Measurements from ENCODE around the gene MTMR2.

Gene MTMR2

GRCh38 chr11:95920460-95921105 is 3.3 kb downstream of the MTMR2 start:
- no peak overlapping the region for H3K9ac ChIP-seq (ENCODE audit: low read depth, low read length, poor library complexity)
- H3K79me1 ChIP-seq (ENCODE audit: low read depth, low read length) = no peaks in the 10 kb centered on the region
- no peak overlapping the region for H3K18ac ChIP-seq (ENCODE audit: low read length)
- H4K8ac ChIP-seq (ENCODE audit: low read depth, low read length) = no peak overlapping the region
- peaks cover 0 to 2% of the 10 kb centered on the region in 2 donors for H3K36me3 ChIP-seq (replicated peaks in 1 of 2; ENCODE audit: control insufficient read depth in 2 of 2, insufficient read depth in 2 of 2, low read length in 2 of 2)
- no peak overlapping the region for H3K4ac ChIP-seq (ENCODE audit: low read length)
- no peak overlapping the region for H3K4me3 ChIP-seq (ENCODE audit: low read length in 2 of 2)
- H2BK120ac ChIP-seq (ENCODE audit: low read depth, low read length) = no peak overlapping the region
- no peak overlapping the region for H3K27ac ChIP-seq (replicated peaks; ENCODE audit: low read length)
- no peak overlapping the region for H2BK15ac ChIP-seq (ENCODE audit: low read length)
- H2AK5ac ChIP-seq (ENCODE audit: low read depth, low read length) = no peak overlapping the region
- no peak overlapping the region for H3K4me2 ChIP-seq (ENCODE audit: insufficient read depth, low read length, poor library complexity, severe bottlenecking)
- DNase-seq (ENCODE audit: low spot score) = no peak
- H3K27me3 ChIP-seq (ENCODE audit: control insufficient read depth in 3 of 3, insufficient read depth in 3 of 3, low read depth in 1 of 3, low read length in 3 of 3) = no peaks in the 10 kb centered on the region
- no CpG with 5 or more reads among the region's 3 CpGs for WGBS, 2 donors (ENCODE audit: extremely low coverage in 2 of 2, insufficient read length in 2 of 2, insufficient replicate concordance in 1 of 2)
- no peak overlapping the region for H2BK12ac ChIP-seq (ENCODE audit: low read length)
- no peak overlapping the region for H4K91ac ChIP-seq (ENCODE audit: low read depth, low read length, poor library complexity)
- no peak overlapping the region for H2BK5ac ChIP-seq (ENCODE audit: low read length)
- H2AFZ ChIP-seq (ENCODE audit: low read length) = no peak overlapping the region
- H3K23ac ChIP-seq (ENCODE audit: low read depth, low read length, poor library complexity) = no peak overlapping the region
- no peak overlapping the region for H3K14ac ChIP-seq (ENCODE audit: low read length)
- H3K9me3 ChIP-seq (replicated peaks in 1 of 2; ENCODE audit: control insufficient read depth in 2 of 2, insufficient read depth in 1 of 2, low read depth in 1 of 2, low read length in 2 of 2) = peaks cover 0 to 4% of the 10 kb centered on the region in 2 donors
- peaks cover 2 to 14% of the 10 kb centered on the region in 2 donors for H3K4me1 ChIP-seq (ENCODE audit: control insufficient read depth in 2 of 2, insufficient read depth in 1 of 2, low read depth in 1 of 2, low read length in 2 of 2)

- H2BK120ac ChIP-seq (ENCODE audit: low read depth, low read length) = no peak overlapping the region
- H3K27me3 ChIP-seq (ENCODE audit: control insufficient read depth in 3 of 3, insufficient read depth in 3 of 3, low read depth in 1 of 3, low read length in 3 of 3) = no peaks in the 10 kb centered on the region
- no peak overlapping the region for H2BK12ac ChIP-seq (ENCODE audit: low read length)
- H3K79me1 ChIP-seq (ENCODE audit: low read depth, low read length) = no peaks in the 10 kb centered on the region
- H3K9me3 ChIP-seq (replicated peaks in 1 of 2; ENCODE audit: control insufficient read depth in 2 of 2, insufficient read depth in 1 of 2, low read depth in 1 of 2, low read length in 2 of 2) = peaks cover 0 to 4% of the 10 kb centered on the region in 2 donors
- no peak overlapping the region for H3K23ac ChIP-seq (ENCODE audit: low read depth, low read length, poor library complexity)
- no peak overlapping the region for H3K4me3 ChIP-seq (ENCODE audit: low read length in 2 of 2)
- no peak overlapping the region for H4K91ac ChIP-seq (ENCODE audit: low read depth, low read length, poor library complexity)
- no peak overlapping the region for H3K14ac ChIP-seq (ENCODE audit: low read length)
- no peak overlapping the region for H3K9ac ChIP-seq (ENCODE audit: low read depth, low read length, poor library complexity)
- peaks cover 0 to 9% of the 10 kb centered on the region in 2 donors for H3K4me1 ChIP-seq (ENCODE audit: control insufficient read depth in 2 of 2, insufficient read depth in 1 of 2, low read depth in 1 of 2, low read length in 2 of 2)
- no peak overlapping the region for H3K4me2 ChIP-seq (ENCODE audit: insufficient read depth, low read length, poor library complexity, severe bottlenecking)
- no peak overlapping the region for H3K4ac ChIP-seq (ENCODE audit: low read length)
- peaks cover 0 to 2% of the 10 kb centered on the region in 2 donors for H3K36me3 ChIP-seq (replicated peaks in 1 of 2; ENCODE audit: control insufficient read depth in 2 of 2, insufficient read depth in 2 of 2, low read length in 2 of 2)
- no peak overlapping the region for H2BK15ac ChIP-seq (ENCODE audit: low read length)
- H3K27ac ChIP-seq (replicated peaks; ENCODE audit: low read length) = no peak overlapping the region
- H2AK5ac ChIP-seq (ENCODE audit: low read depth, low read length) = no peak overlapping the region
- no peak overlapping the region for H3K18ac ChIP-seq (ENCODE audit: low read length)
- no peak overlapping the region for H2BK5ac ChIP-seq (ENCODE audit: low read length)
- H4K8ac ChIP-seq (ENCODE audit: low read depth, low read length) = no peak overlapping the region
- H2AFZ ChIP-seq (ENCODE audit: low read length) = no peak overlapping the region
- WGBS, 2 donors (ENCODE audit: extremely low coverage in 2 of 2, insufficient read length in 2 of 2, insufficient replicate concordance in 1 of 2) = no CpG with 5 or more reads among the region's 3 CpGs
- DNase-seq (ENCODE audit: low spot score) = no peak
Observed at GRCh38 chr11:95919514-95919913, 4.4 kb downstream of the MTMR2 start.

GRCh38 chr11:95918720-95919119 is 5.2 kb downstream of the MTMR2 start:
- no peak overlapping the region for H3K14ac ChIP-seq (ENCODE audit: low read length)
- H3K79me1 ChIP-seq (ENCODE audit: low read depth, low read length) = no peaks in the 10 kb centered on the region
- no peak overlapping the region for H3K18ac ChIP-seq (ENCODE audit: low read length)
- no peak overlapping the region for H3K23ac ChIP-seq (ENCODE audit: low read depth, low read length, poor library complexity)
- no peak overlapping the region for H4K91ac ChIP-seq (ENCODE audit: low read depth, low read length, poor library complexity)
- no peaks in the 10 kb centered on the region for H3K27me3 ChIP-seq (ENCODE audit: control insufficient read depth in 3 of 3, insufficient read depth in 3 of 3, low read depth in 1 of 3, low read length in 3 of 3)
- no peak overlapping the region for H3K4me3 ChIP-seq (ENCODE audit: low read length in 2 of 2)
- H3K4ac ChIP-seq (ENCODE audit: low read length) = no peak overlapping the region
- H2BK15ac ChIP-seq (ENCODE audit: low read length) = no peak overlapping the region
- no peak overlapping the region for H4K8ac ChIP-seq (ENCODE audit: low read depth, low read length)
- no CpG with 5 or more reads among the region's 3 CpGs for WGBS, 2 donors (ENCODE audit: extremely low coverage in 2 of 2, insufficient read length in 2 of 2, insufficient replicate concordance in 1 of 2)
- H3K4me1 ChIP-seq (ENCODE audit: control insufficient read depth in 2 of 2, insufficient read depth in 1 of 2, low read depth in 1 of 2, low read length in 2 of 2) = peaks cover 0 to 9% of the 10 kb centered on the region in 2 donors
- no peak overlapping the region for H2BK5ac ChIP-seq (ENCODE audit: low read length)
- DNase-seq (ENCODE audit: low spot score) = no peak
- H3K9me3 ChIP-seq (replicated peaks in 1 of 2; ENCODE audit: control insufficient read depth in 2 of 2, insufficient read depth in 1 of 2, low read depth in 1 of 2, low read length in 2 of 2) = peaks cover 0 to 4% of the 10 kb centered on the region in 2 donors
- no peak overlapping the region for H3K9ac ChIP-seq (ENCODE audit: low read depth, low read length, poor library complexity)
- H2BK120ac ChIP-seq (ENCODE audit: low read depth, low read length) = no peak overlapping the region
- H3K27ac ChIP-seq (replicated peaks; ENCODE audit: low read length) = no peak overlapping the region
- no peak overlapping the region for H3K4me2 ChIP-seq (ENCODE audit: insufficient read depth, low read length, poor library complexity, severe bottlenecking)
- peaks cover 0 to 3% of the 10 kb centered on the region in 2 donors for H3K36me3 ChIP-seq (replicated peaks in 1 of 2; ENCODE audit: control insufficient read depth in 2 of 2, insufficient read depth in 2 of 2, low read length in 2 of 2)
- no peak overlapping the region for H2BK12ac ChIP-seq (ENCODE audit: low read length)
- H2AK5ac ChIP-seq (ENCODE audit: low read depth, low read length) = no peak overlapping the region
- no peak overlapping the region for H2AFZ ChIP-seq (ENCODE audit: low read length)

GRCh38 chr11:95918056-95918455 is 5.9 kb downstream of the MTMR2 start:
- Histone ChIP-seq H3K14ac (ENCODE audit: low read length) (no peak overlapping the region), H3K4me3 (ENCODE audit: low read length in 2 of 2) (no peak overlapping the region), H2AFZ (ENCODE audit: low read length) (no peak overlapping the region), H3K9ac (ENCODE audit: low read depth, low read length, poor library complexity) (no peak overlapping the region), H3K27me3 (ENCODE audit: control insufficient read depth in 3 of 3, insufficient read depth in 3 of 3, low read depth in 1 of 3, low read length in 3 of 3) (no peaks in the 10 kb centered on the region), H3K4ac (ENCODE audit: low read length) (no peak overlapping the region), H2BK120ac (ENCODE audit: low read depth, low read length) (no peak overlapping the region), H2AK5ac (ENCODE audit: low read depth, low read length) (no peak overlapping the region), H3K4me2 (ENCODE audit: insufficient read depth, low read length, poor library complexity, severe bottlenecking) (no peak overlapping the region), H3K18ac (ENCODE audit: low read length) (no peak overlapping the region), H2BK15ac (ENCODE audit: low read length) (no peak overlapping the region), H3K23ac (ENCODE audit: low read depth, low read length, poor library complexity) (no peak overlapping the region), H3K9me3 (replicated peaks in 1 of 2; ENCODE audit: control insufficient read depth in 2 of 2, insufficient read depth in 1 of 2, low read depth in 1 of 2, low read length in 2 of 2) (peaks cover 0 to 4% of the 10 kb centered on the region in 2 donors), H3K27ac (replicated peaks; ENCODE audit: low read length) (no peak overlapping the region), H2BK5ac (ENCODE audit: low read length) (no peak overlapping the region), H3K4me1 (ENCODE audit: control insufficient read depth in 2 of 2, insufficient read depth in 1 of 2, low read depth in 1 of 2, low read length in 2 of 2) (peaks cover 0 to 9% of the 10 kb centered on the region in 2 donors), H4K91ac (ENCODE audit: low read depth, low read length, poor library complexity) (no peak overlapping the region), H4K8ac (ENCODE audit: low read depth, low read length) (no peak overlapping the region), H2BK12ac (ENCODE audit: low read length) (no peak overlapping the region), H3K79me1 (ENCODE audit: low read depth, low read length) (no peaks in the 10 kb centered on the region), H3K36me3 (replicated peaks in 1 of 2; ENCODE audit: control insufficient read depth in 2 of 2, insufficient read depth in 2 of 2, low read length in 2 of 2) (peaks cover 0 to 4% of the 10 kb centered on the region in 2 donors)
- no CpG with 5 or more reads among the region's 2 CpGs for WGBS, 2 donors (ENCODE audit: extremely low coverage in 2 of 2, insufficient read length in 2 of 2, insufficient replicate concordance in 1 of 2)
- DNase-seq (ENCODE audit: low spot score) = no peak
